Thyroid gland (tissue), 4 donors: ENCODE results near the gene CSTF1. TPM values are rescaled to one million over a fixed set of nuclear protein-coding genes. Genes with fewer than 3 reads are reported as not detected.

Experiments
- DNase-seq, 2 donors: peaks; one replicate each; pipeline ENCODE4 v3.0.0-alpha.2; 2019
- H3K27ac ChIP-seq, 3 donors: fragments of 200-600 bp; sonication (generic); 1 replicate in 2 of 3; 2 replicates in 1 of 3; pipeline ENCODE4 v1.5.1; 2016 to 2019; ENCODE audit warnings: mild to moderate bottlenecking in 1 of 3, moderate library complexity in 1 of 3
- H3K27me3 ChIP-seq: fragments of 200-600 bp; sonication (generic); one replicate; pipeline ENCODE4 v1.5.1; 2019
- H3K36me3 ChIP-seq, 2 donors: fragments of 200-600 bp; sonication (generic); one replicate each; pipeline ENCODE4 v1.5.1; 2016 to 2019
- H3K4me1 ChIP-seq, 2 donors: fragments of 200-600 bp; sonication (generic); one replicate each; pipeline ENCODE4 v1.5.1; 2017 to 2019
- H3K4me3 ChIP-seq, 3 donors: fragments of 200-600 bp; sonication (generic); replicated peaks in 1 of 3; 1 replicate in 2 of 3; 2 replicates in 1 of 3; pipeline ENCODE4 v1.5.1; 2016; ENCODE audit warnings: mild to moderate bottlenecking in 1 of 3
- H3K9me3 ChIP-seq: fragments of 200-600 bp; sonication (generic); one replicate; pipeline ENCODE4 v1.5.1; 2017
- CTCF ChIP-seq, 6 experiments: fragments of 200-600 bp in 3 of 6; fragments of 450-650 bp in 3 of 6; sonication (generic) in 3 of 6; IDR thresholded peaks; one replicate each; pipeline ENCODE4 v1.5.1; 2016 to 2019; ENCODE audit warnings: antibody characterized with exemption in 6 of 6, mild to moderate bottlenecking in 2 of 6, inconsistent platforms in 1 of 6, moderate library complexity in 1 of 6
- POLR2A ChIP-seq, 2 donors: fragments of 450-650 bp; IDR thresholded peaks; one replicate each; pipeline ENCODE4 v1.6.1; 2017; ENCODE audit warnings: antibody characterized with exemption in 2 of 2, mild to moderate bottlenecking in 2 of 2, moderate library complexity in 1 of 2
- WGBS, 2 donors: methylation state at CpG; one replicate each; pipeline ENCODE4 v1.1.5; 2017; 5-methylcytosine and 5-hydroxymethylcytosine counted together
- intact Hi-C: fragments of 100-400 bp; cut with DNase I; formaldehyde crosslinking; loops from one replicate; pipeline ENCODE4 v1.15.1; 2023
- total RNA-seq, 4 donors: library from RNA; depleted of rRNA; stranded (reverse); fragments of >200 nt; gene quantifications; one replicate each; pipeline ENCODE4 v1.2.3, GENCODE V29; 2016

Gene CSTF1
- total RNA-seq, 4 donors from 2014 or later, result 26.9 to 36.8 (median 32.6) TPM

- H3K36me3 ChIP-seq, result no peaks in the 10 kb centered on the region
- no peak overlapping the region for H3K27ac ChIP-seq
- intact Hi-C loops, result no loop called here
- H3K4me3 ChIP-seq, result no peak overlapping the region
- no peaks in the 10 kb centered on the region for H3K27me3 ChIP-seq
- WGBS, 2 donors, result 32 to 57% methylated on average over 13 of the region's 13 CpGs
- TF ChIP-seq POLR2A (IDR thresholded peaks at IDR 0.05), result no peak
- no peak for TF ChIP-seq CTCF (IDR thresholded peaks at IDR 0.05)
- no peaks in the 10 kb centered on the region for H3K9me3 ChIP-seq
- no peak for DNase-seq
- peaks cover 0 to 4% of the 10 kb centered on the region in 2 donors for H3K4me1 ChIP-seq
These were observed 44.7 kb upstream of the CSTF1 start for GRCh38 chr20:56347628-56348304.

DNA sequence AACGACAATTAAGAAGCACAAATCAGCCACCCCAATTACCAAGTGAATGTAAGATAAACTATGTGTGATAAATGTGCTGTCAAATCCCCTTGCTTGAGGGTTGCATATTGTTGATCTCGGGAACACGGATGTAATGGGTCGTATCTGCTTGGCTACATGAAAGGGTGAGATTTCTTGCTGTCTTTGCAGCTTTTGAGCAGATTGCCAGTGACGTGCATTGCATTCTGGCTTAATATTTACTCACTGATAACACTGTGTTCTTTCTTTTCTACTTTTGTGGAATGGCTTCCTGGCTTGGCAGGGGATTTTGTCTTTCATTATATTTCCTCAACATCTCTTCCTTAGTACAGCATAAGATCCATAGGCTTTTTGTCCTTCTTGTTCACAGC is 44.1 kb upstream of the CSTF1 start:
- Histone ChIP-seq H3K27ac (no peak overlapping the region), H3K9me3 (no peaks in the 10 kb centered on the region), H3K4me3 (no peak overlapping the region), H3K36me3 (no peaks in the 10 kb centered on the region), H3K4me1 (peaks cover 0 to 4% of the 10 kb centered on the region in 2 donors), H3K27me3 (no peaks in the 10 kb centered on the region)
- no peak for DNase-seq
- intact Hi-C loops, result no loop called here
- WGBS, 2 donors, result 13 to 17% methylated on average over 5 of the region's 5 CpGs
- TF ChIP-seq POLR2A (IDR thresholded peaks at IDR 0.05), result no peak
- TF ChIP-seq CTCF (IDR thresholded peaks at IDR 0.05), result no peak

DNA sequence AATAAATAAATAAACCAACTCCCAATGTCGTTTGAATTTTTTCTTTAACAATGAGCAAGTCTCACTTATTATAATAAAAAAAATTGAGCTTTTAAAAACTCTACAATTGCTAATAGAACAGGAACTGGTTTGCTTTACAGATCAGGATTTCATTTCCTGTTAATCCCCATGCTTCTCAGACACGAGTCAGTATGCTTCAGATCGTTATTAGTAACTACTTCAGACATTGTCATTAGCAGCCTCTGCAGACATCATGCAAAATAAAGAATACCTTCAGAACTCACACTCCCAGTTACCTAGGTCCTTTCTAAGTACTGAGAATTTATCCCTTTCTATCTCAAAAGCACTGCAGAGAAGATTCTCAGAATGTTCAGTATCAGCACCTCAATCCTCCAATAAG is 43.7 kb upstream of the CSTF1 start:
- no peak for DNase-seq
- Histone ChIP-seq H3K36me3 (no peaks in the 10 kb centered on the region), H3K27ac (no peak overlapping the region), H3K27me3 (no peaks in the 10 kb centered on the region), H3K9me3 (no peaks in the 10 kb centered on the region), H3K4me3 (no peak overlapping the region), H3K4me1 (peaks cover 0 to 4% of the 10 kb centered on the region in 2 donors)
- intact Hi-C loops, result no loop called here
- 4 to 6% methylated on average over 3 of the region's 3 CpGs for WGBS, 2 donors
- TF ChIP-seq CTCF (IDR thresholded peaks at IDR 0.05), result no peak
- no peak for TF ChIP-seq POLR2A (IDR thresholded peaks at IDR 0.05)

DNA sequence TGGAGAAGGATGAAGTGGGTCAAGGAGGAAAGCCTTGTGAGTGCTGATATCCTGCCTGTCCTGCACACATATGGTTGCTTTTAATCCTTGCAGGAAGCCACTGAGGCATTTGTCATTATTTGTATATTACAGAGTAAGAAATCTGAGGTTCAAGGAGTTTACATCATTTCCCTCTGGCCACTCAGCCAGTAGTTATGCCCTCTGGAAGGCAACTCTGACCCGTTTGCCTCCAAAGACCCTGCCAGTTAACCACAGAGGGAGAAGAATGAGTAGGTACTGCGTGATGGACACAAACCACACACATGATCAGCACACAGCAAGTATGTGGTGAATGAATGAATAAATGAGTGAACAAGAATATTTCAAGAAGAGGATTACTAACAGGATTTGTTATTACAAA is 41.6 kb upstream of the CSTF1 start:
- TF ChIP-seq CTCF (IDR thresholded peaks at IDR 0.05), result no peak
- no peak for TF ChIP-seq POLR2A (IDR thresholded peaks at IDR 0.05)
- no peak overlapping the region for H3K27ac ChIP-seq
- no peaks in the 10 kb centered on the region for H3K36me3 ChIP-seq
- DNase-seq, result no peak
- H3K4me1 ChIP-seq, result no peaks in the 10 kb centered on the region
- H3K4me3 ChIP-seq, result no peak overlapping the region
- no peaks in the 10 kb centered on the region for H3K27me3 ChIP-seq
- intact Hi-C loops, result no loop called here
- no peaks in the 10 kb centered on the region for H3K9me3 ChIP-seq
- WGBS, 2 donors, result 70 to 73% methylated on average over 2 of the region's 2 CpGs

DNA sequence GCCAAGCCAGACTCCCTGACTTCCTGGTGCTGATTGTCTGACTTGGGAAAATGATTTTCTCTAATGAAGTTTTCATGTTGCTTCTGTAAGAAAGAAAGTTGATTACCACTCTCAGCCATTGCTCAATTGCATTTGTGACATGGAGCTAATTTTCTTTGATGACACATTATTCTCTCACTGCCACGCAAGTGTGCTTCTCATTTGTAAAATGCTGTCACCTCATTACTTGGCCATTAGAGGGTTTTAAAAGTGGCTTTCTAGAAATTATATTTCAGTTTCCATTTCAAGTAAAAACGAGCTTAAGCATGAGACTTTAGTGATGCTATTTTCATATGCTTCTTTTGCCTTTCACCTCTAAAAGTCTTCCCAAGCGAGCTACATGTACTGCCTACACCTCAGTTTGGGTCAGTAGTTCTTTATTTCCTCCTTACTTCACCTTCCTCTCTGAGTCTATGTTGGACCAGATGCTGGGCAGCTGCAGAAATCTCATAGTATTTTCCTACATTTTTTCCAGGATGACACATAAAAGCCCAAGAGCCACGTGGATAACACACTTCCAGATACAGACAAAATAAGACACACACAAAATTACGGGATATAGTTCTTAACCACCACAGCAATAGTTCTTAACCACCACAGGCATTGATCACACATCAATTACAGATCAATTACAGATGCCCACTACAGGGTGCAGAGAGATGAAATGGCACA is 39.9 kb upstream of the CSTF1 start:
- DNase-seq, result no peak
- Histone ChIP-seq H3K27ac (no peak overlapping the region), H3K4me1 (no peaks in the 10 kb centered on the region), H3K9me3 (no peaks in the 10 kb centered on the region), H3K27me3 (no peaks in the 10 kb centered on the region), H3K36me3 (no peaks in the 10 kb centered on the region), H3K4me3 (no peak overlapping the region)
- intact Hi-C loops, result no loop called here
- TF ChIP-seq POLR2A (IDR thresholded peaks at IDR 0.05) (no peak), CTCF (IDR thresholded peaks at IDR 0.05) (no peak)
- 75 to 76% methylated on average over 5 of the region's 5 CpGs for WGBS, 2 donors
